Motor neuron (in vitro differentiated cells): ENCODE measurements around the gene TIMM22. TPM values are rescaled to one million over a fixed set of nuclear protein-coding genes. Genes with fewer than 3 reads are reported as not detected.
"Not testable (repeated sequence)": the region's sequence is repeated elsewhere in the genome, so short reads cannot be mapped to it uniquely, and the experiment has no call there.

Experiments
- ATAC-seq, 8 experiments: fragments of 200-7000 bp; cut with Tn5 transposase; replicated peaks in 6 of 8; 2 replicates each; pipeline ENCODE4 v1.8.0; 2021; ENCODE audit warnings: mild to moderate bottlenecking in 8 of 8, moderate library complexity in 8 of 8
- H3K27ac ChIP-seq, 2 donors: fragments of 250-450 bp; sonication (Bioruptor Pico); 2 replicates each; pipeline ENCODE4 v1.9.0; 2021; ENCODE audit warnings: antibody characterized with exemption in 2 of 2, mild to moderate bottlenecking in 2 of 2, moderate library complexity in 1 of 2
- H3K4me1 ChIP-seq, 2 donors: fragments of 250-450 bp; sonication (Bioruptor Pico); replicated peaks in 1 of 2; 2 replicates each; pipeline ENCODE4 v1.6.1; 2021; ENCODE audit warnings: antibody characterized with exemption in 2 of 2, mild to moderate bottlenecking in 2 of 2, moderate library complexity in 1 of 2
- H3K4me3 ChIP-seq, 5 donors: fragments of 250-450 bp; sonication (Bioruptor Pico); 2 replicates each; pipeline ENCODE4 v1.9.0; 2021; ENCODE audit warnings: antibody characterized with exemption in 5 of 5, mild to moderate bottlenecking in 5 of 5, moderate library complexity in 4 of 5
- WGBS, 10 experiments: fragments of 450-650 bp; shearing (Covaris generic); methylation state at CpG; one replicate each; pipeline ENCODE4 v1.0.0; 2022; 5-methylcytosine and 5-hydroxymethylcytosine counted together
- in situ Hi-C, 9 experiments: fragments of 400-800 bp; cut with MboI; loops; one replicate each; pipeline ENCODE4 v1.15.0; 2021; ENCODE audit warnings: low sequenced_read_pairs in 9 of 9, low pct_unique_long_range_greater_than_20kb in 2 of 9; ENCODE audit not compliant: unreplicated experiment in 9 of 9
- total RNA-seq, 8 experiments: library from RNA; unstranded; fragments of 300-600 nt; gene quantifications; 2 replicates each; pipeline versions ENCODE4 v1.2.3 to v1.2.4, GENCODE V29; 2022

Gene TIMM22
- total RNA-seq, 8 experiments from 2014 or later, result 8.2 to 19.8 (median 14.2) TPM

- Histone ChIP-seq H3K4me3 (no peak overlapping the region), H3K27ac (peak overlapping the region; percentile 33 to 74), H3K4me1 (peaks cover 39 to 43% of the 10 kb centered on the region in 2 donors)
- in situ Hi-C loops, result loop anchor here in 1 of 9 experiments (10.0 kb wide), 1 partner anchor 157 kb away; no protein-coding TSS in a partner anchor
- 42 to 97% (median 83%) methylated on average over 1 to 5 of the region's 8 CpGs; no CpG with 5 or more reads in 3 of the 10 experiments for WGBS, 10 experiments
- no peak for ATAC-seq
Measured at GRCh38 chr17:962166-962565, 34.8 kb upstream of the TIMM22 start.

- H3K4me3 ChIP-seq, result peak overlapping the region in 2 of 5 donors; percentile 7 to 8
- H3K4me1 ChIP-seq, result peaks cover 37 to 41% of the 10 kb centered on the region in 2 donors
- peak overlapping the region; percentile 31 to 74 for H3K27ac ChIP-seq
- peak in 5 of 8 experiments; percentile 77 to 87 (median 80) for ATAC-seq
- in situ Hi-C loops, result loop anchor here in 1 of 9 experiments (10.0 kb wide), 1 partner anchor 158 kb away; no protein-coding TSS in a partner anchor
- WGBS, 10 experiments, result 0 to 100% (median 58%) methylated on average over 1 to 3 of the region's 11 CpGs; no CpG with 5 or more reads in 5 of the 10 experiments
Measured at GRCh38 chr17:962670-963069, 34.3 kb upstream of the TIMM22 start.

GRCh38 chr17:964876-965275 is 32.1 kb upstream of the TIMM22 start:
- no peak overlapping the region for H3K4me3 ChIP-seq
- ATAC-seq, result peak in 5 of 8 experiments; percentile 5 to 42 (median 35)
- H3K27ac ChIP-seq, result peak overlapping the region; percentile 27 to 28
- in situ Hi-C loops, result loop anchor here in 1 of 9 experiments (10.0 kb wide), 1 partner anchor 160 kb away; no protein-coding TSS in a partner anchor
- H3K4me1 ChIP-seq, result peaks cover 46% of the 10 kb centered on the region in 2 donors
- 30 to 95% (median 56%) methylated on average over 2 to 10 of the region's 14 CpGs; no CpG with 5 or more reads in 3 of the 10 experiments for WGBS, 10 experiments

- peaks cover 51 to 52% of the 10 kb centered on the region in 2 donors for H3K4me1 ChIP-seq
- WGBS, 10 experiments, result 27 to 97% (median 76%) methylated on average over 1 to 12 of the region's 12 CpGs
- in situ Hi-C loops, result loop anchor here in 1 of 9 experiments (10.0 kb wide), 1 partner anchor 161 kb away; no protein-coding TSS in a partner anchor
- peak overlapping the region in 1 of 2 donors; percentile 27 for H3K27ac ChIP-seq
- no peak overlapping the region for H3K4me3 ChIP-seq
- peak in 5 of 8 experiments; percentile 14 to 31 (median 25) for ATAC-seq
Measured at GRCh38 chr17:965311-965989, 31.5 kb upstream of the TIMM22 start.

GRCh38 chr17:967122-967521 is 29.8 kb upstream of the TIMM22 start:
- Histone ChIP-seq H3K4me3 (no peak overlapping the region), H3K27ac (no peak overlapping the region), H3K4me1 (peaks cover 51 to 53% of the 10 kb centered on the region in 2 donors)
- 94 to 100% (median 100%) methylated on average over 1 to 6 of the region's 9 CpGs; no CpG with 5 or more reads in 5 of the 10 experiments for WGBS, 10 experiments
- no peak for ATAC-seq
- in situ Hi-C loops, result loop anchor here in 1 of 9 experiments (10.0 kb wide), 1 partner anchor 162 kb away; no protein-coding TSS in a partner anchor

- 13 to 97% (median 88%) methylated on average over 7 to 18 of the region's 24 CpGs for WGBS, 10 experiments
- H3K27ac ChIP-seq, result peak overlapping the region in 1 of 2 donors; percentile 31
- ATAC-seq, result peak in 5 of 8 experiments; percentile 25 to 86 (median 63)
- no peak overlapping the region for H3K4me3 ChIP-seq
- in situ Hi-C loops, result loop anchor here in 1 of 9 experiments (10.0 kb wide), 1 partner anchor 164 kb away; no protein-coding TSS in a partner anchor
- peaks cover 33 to 35% of the 10 kb centered on the region in 2 donors for H3K4me1 ChIP-seq
Measured at GRCh38 chr17:968812-969730, 27.9 kb upstream of the TIMM22 start.

- H3K27ac ChIP-seq, result peak overlapping the region; percentile 31 to 34
- peaks cover 25 to 26% of the 10 kb centered on the region in 2 donors for H3K4me1 ChIP-seq
- in situ Hi-C loops, result loop anchor here in 1 of 9 experiments (10.0 kb wide), 1 partner anchor 165 kb away; no protein-coding TSS in a partner anchor
- WGBS, 10 experiments, result 0 to 88% (median 68%) methylated on average over 4 to 18 of the region's 18 CpGs
- H3K4me3 ChIP-seq, result no peak overlapping the region
- ATAC-seq, result peak in 5 of 8 experiments; percentile 26 to 57 (median 35)
Measured at GRCh38 chr17:969811-970355, 27.0 kb upstream of the TIMM22 start.

GRCh38 chr17:970364-970763 is 26.6 kb upstream of the TIMM22 start:
- in situ Hi-C loops, result no loop called here
- peak overlapping the region in 1 of 2 donors; percentile 34 for H3K27ac ChIP-seq
- peak in 1 of 8 experiments; percentile 3 for ATAC-seq
- WGBS, 10 experiments, result 29 to 88% (median 77%) methylated on average over 1 to 7 of the region's 9 CpGs; no CpG with 5 or more reads in 1 of the 10 experiments
- no peak overlapping the region for H3K4me3 ChIP-seq
- peaks cover 20 to 22% of the 10 kb centered on the region in 2 donors for H3K4me1 ChIP-seq

- ATAC-seq, H3K27ac ChIP-seq, H3K4me3 ChIP-seq, in situ Hi-C loops: not testable (repeated sequence)
- peaks cover 19 to 24% of the 10 kb centered on the region in 2 donors for H3K4me1 ChIP-seq
- 86 to 100% (median 95%) methylated on average over 2 to 8 of the region's 14 CpGs; no CpG with 5 or more reads in 3 of the 10 experiments for WGBS, 10 experiments
Measured at GRCh38 chr17:971861-972260, 25.1 kb upstream of the TIMM22 start.

- no peak for ATAC-seq
- in situ Hi-C loops, result no loop called here
- H3K4me1 ChIP-seq, result peaks cover 22 to 24% of the 10 kb centered on the region in 2 donors
Measured at GRCh38 chr17:973053-973452, 23.9 kb upstream of the TIMM22 start.

GRCh38 chr17:974778-975177 is 22.2 kb upstream of the TIMM22 start:
- 52 to 100% (median 100%) methylated on average over 1 to 2 of the region's 2 CpGs; no CpG with 5 or more reads in 5 of the 10 experiments for WGBS, 10 experiments
- in situ Hi-C loops, result loop anchor here in 1 of 9 experiments (25.0 kb wide), 1 partner anchor 187 kb away; the partner anchor contains the start of genes GLOD4 and MRM3
- H3K4me3 ChIP-seq, H3K27ac ChIP-seq, ATAC-seq: not testable (repeated sequence)
- H3K4me1 ChIP-seq, result peaks cover 12 to 16% of the 10 kb centered on the region in 2 donors

More at GRCh38 chr17:973053-973452, 23.9 kb upstream of the TIMM22 start:
- WGBS, 10 experiments, result 80 to 100% (median 98%) methylated on average over 1 to 9 of the region's 12 CpGs; no CpG with 5 or more reads in 2 of the 10 experiments
- no peak overlapping the region for H3K4me3 ChIP-seq
- H3K27ac ChIP-seq, result no peak overlapping the region
